ENCODE measurements around the gene VPS35.
"Not testable (repeated sequence)": the region's sequence is repeated elsewhere in the genome, so short reads cannot be mapped to it uniquely, and the experiment has no call there.

The VPS35 gene

GRCh38 chr16:46650254-46650623, 38.7 kb downstream of the VPS35 start:
- no peak for DNase-seq

GRCh38 chr16:46649588-46650253, 39.3 kb downstream of the VPS35 start:
- DNase-seq, result peak; percentile 7

GRCh38 chr16:46648656-46649055, 40.3 kb downstream of the VPS35 start:
- DNase-seq, result no peak

GRCh38 chr16:46638947-46639925, 49.7 kb downstream of the VPS35 start:
- no peak for DNase-seq

- peak; percentile 83 for DNase-seq
Observed at GRCh38 chr16:46632778-46633733, 55.9 kb downstream of the VPS35 start.

- peak; percentile 8 for DNase-seq
Observed at GRCh38 chr16:46629331-46630219, 59.4 kb downstream of the VPS35 start.

GRCh38 chr16:46627746-46628145, 61.2 kb downstream of the VPS35 start:
- no peak for DNase-seq

GRCh38 chr16:46626681-46627080, 62.3 kb downstream of the VPS35 start:
- DNase-seq, result not testable (repeated sequence)

- not testable (repeated sequence) for DNase-seq
Observed at GRCh38 chr16:46624862-46625261, 64.1 kb downstream of the VPS35 start.

GRCh38 chr16:46623707-46624106, 65.3 kb downstream of the VPS35 start:
- DNase-seq, result not testable (repeated sequence)

GRCh38 chr16:46623246-46623645, 65.7 kb downstream of the VPS35 start:
- DNase-seq, result not testable (repeated sequence)

GRCh38 chr16:46621934-46622676, 66.9 kb downstream of the VPS35 start:
- no peak for DNase-seq

GRCh38 chr16:46621006-46621933, 67.7 kb downstream of the VPS35 start, which contains the start of gene SHCBP1:
Gene SHCBP1 (minus strand): TSS chr16:46621379. CDS start chr16:46621359, 20 bp downstream.
- DNase-seq, result peak; percentile 70

- no peak for DNase-seq
Observed at GRCh38 chr16:46620266-46621005, 68.5 kb downstream of the VPS35 start.

GRCh38 chr16:46618516-46618915, 70.5 kb downstream of the VPS35 start:
- no peak for DNase-seq

GRCh38 chr16:46614006-46614405, 75.0 kb downstream of the VPS35 start:
- no peak for DNase-seq

- DNase-seq, result no peak
Observed at GRCh38 chr16:46613352-46613751, 75.6 kb downstream of the VPS35 start.

GRCh38 chr16:46612121-46612520, 76.9 kb downstream of the VPS35 start:
- DNase-seq, result no peak

GRCh38 chr16:46607529-46607928, 81.4 kb downstream of the VPS35 start:
- no peak for DNase-seq
